NCI-H1417 (cell line): ENCODE results near the gene TMEM240.

ENCODE experiments used
- DNase-seq, 3 experiments: peaks; one replicate each; lab custom pipeline; 2025; lab: John Stamatoyannopoulos, UW

Gene TMEM240

GRCh38 chr1:1540090-1540817, at the start of gene TMEM240:
TMEM240 (minus strand) TSS chr1:1540624; CDS start chr1:1540346, 278 bp downstream.
- DNase-seq: peak in 1 of 3 experiments; percentile 8

- DNase-seq: no peak
These were observed 43.1 kb upstream of the TMEM240 start for GRCh38 chr1:1583347-1584010.

GRCh38 chr1:1582585-1583346, 42.3 kb upstream of the TMEM240 start:
- no peak for DNase-seq

- DNase-seq: no peak
These were observed 38.0 kb upstream of the TMEM240 start for GRCh38 chr1:1578371-1578940.

GRCh38 chr1:1577367-1578011, 37.1 kb upstream of the TMEM240 start:
- no peak for DNase-seq

GRCh38 chr1:1574721-1575537, 34.5 kb upstream of the TMEM240 start, which contains the start of gene SSU72:
SSU72 (minus strand) TSS chr1:1574863; CDS start chr1:1574557, 306 bp downstream.
- DNase-seq: peak; percentile 90 to 97 (median 92)

GRCh38 chr1:1573843-1574720, 33.7 kb upstream of the TMEM240 start:
- DNase-seq: peak; percentile 84 to 88 (median 86)

- no peak for DNase-seq
These were observed 28.9 kb upstream of the TMEM240 start for GRCh38 chr1:1569341-1569740.

GRCh38 chr1:1567891-1568291, 27.5 kb upstream of the TMEM240 start:
- no peak for DNase-seq

- no peak for DNase-seq
These were observed 26.9 kb upstream of the TMEM240 start for GRCh38 chr1:1567152-1567875.

GRCh38 chr1:1565340-1565739, 24.9 kb upstream of the TMEM240 start:
- no peak for DNase-seq

GRCh38 chr1:1564268-1564667, 23.8 kb upstream of the TMEM240 start:
- no peak for DNase-seq

- no peak for DNase-seq
These were observed 23.3 kb upstream of the TMEM240 start for GRCh38 chr1:1563688-1564087.

GRCh38 chr1:1562556-1563195, 22.3 kb upstream of the TMEM240 start:
- no peak for DNase-seq

- no peak for DNase-seq
These were observed 21.5 kb upstream of the TMEM240 start for GRCh38 chr1:1561801-1562470.

- no peak for DNase-seq
These were observed 19.8 kb upstream of the TMEM240 start for GRCh38 chr1:1560178-1560577.

- no peak for DNase-seq
These were observed 18.6 kb upstream of the TMEM240 start for GRCh38 chr1:1559066-1559465.

GRCh38 chr1:1558591-1558990, 18.2 kb upstream of the TMEM240 start:
- no peak for DNase-seq
